ENCODE measurements around the gene SPAAR. TPM values are rescaled to one million over a fixed set of nuclear protein-coding genes. Genes with fewer than 3 reads are reported as not detected.
"Not testable (repeated sequence)": the region's sequence is repeated elsewhere in the genome, so short reads cannot be mapped to it uniquely, and the experiment has no call there.

The SPAAR gene
- polyA plus RNA-seq, 10 donors: 1.0 to 2.9 (median 1.7) TPM

DNA sequence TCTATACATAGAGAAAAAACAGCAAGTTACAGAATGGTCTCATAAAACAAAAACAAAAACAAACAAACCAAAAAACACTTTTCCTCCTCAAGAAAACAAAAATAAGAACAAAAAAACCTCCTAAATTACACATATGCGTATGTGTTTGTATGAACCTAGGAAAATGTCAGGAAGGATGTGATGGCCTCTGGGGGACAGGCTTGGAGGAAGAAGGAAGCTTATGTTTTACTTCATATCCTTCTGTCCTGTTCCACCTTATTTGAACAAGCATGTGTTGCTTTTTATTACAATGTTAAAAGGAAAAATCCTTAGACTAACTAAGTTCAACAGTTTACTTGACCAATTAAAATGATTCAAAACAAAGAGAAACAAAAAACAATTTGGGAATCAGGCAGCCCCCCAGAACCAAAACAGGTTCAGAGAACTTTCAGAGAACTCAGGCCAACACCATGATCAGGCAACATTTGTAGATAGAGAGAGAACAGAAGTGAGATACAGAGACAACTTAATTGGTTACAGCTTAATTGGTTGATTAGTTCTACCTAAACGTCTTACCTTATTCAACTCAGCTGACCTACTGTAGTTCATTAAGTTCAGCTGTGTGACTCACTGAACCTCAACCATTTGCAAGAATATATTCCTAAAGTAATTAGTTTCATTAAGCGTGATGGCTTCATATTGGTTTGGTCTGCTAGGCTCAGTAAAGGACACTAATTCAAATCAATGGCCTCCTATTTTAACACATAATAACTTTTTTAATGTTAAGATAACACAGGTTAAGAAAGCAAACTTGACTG lies 10.1 kb downstream of the SPAAR start:
- DNase-seq: peak in 1 of 3 donors; percentile 42

DNA sequence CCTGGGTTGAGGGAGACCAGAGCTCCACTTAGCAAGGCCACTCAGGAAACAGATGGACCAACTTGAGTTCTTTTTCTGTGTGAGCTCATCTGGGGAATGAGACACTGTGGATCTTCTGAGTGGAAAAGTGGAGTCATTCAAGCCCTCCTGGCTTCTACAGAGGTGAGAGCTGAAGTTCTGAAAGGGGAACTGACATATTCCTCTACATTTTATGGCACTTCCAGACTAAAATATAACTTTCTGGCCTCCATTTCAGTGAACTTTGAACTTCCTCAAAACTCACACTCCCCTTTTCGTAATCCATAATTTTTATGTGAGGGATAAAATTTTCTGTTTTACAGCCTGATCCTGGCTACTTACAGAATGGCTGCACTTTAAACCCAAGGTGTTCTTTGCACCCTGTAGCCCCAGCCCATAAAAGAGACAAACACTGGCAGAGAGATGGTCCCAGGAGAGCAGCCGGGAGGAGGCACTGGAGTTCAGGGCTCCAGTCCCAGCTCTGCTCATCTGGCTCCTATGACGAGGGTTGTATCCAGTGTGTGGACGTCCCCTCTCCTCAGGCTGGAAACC lies 10.8 kb downstream of the SPAAR start:
- DNase-seq: peak in 1 of 3 donors; percentile 50

DNA sequence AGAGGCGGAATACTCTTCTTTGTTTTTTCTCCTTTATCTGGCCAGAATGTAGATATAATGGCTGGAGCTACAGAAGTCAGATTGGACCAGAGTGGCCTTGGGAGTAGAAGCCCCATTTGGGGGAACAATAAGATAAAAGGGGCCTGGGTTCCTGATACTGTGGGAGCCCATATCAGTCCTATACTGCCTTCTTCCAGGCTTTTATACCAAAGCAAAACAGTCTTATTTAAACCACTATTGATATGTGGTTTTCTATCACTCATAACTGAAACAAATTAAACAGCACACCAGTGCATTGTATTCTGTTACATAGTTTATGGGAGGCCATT lies 14.3 kb downstream of the SPAAR start:
- DNase-seq: no peak

DNA sequence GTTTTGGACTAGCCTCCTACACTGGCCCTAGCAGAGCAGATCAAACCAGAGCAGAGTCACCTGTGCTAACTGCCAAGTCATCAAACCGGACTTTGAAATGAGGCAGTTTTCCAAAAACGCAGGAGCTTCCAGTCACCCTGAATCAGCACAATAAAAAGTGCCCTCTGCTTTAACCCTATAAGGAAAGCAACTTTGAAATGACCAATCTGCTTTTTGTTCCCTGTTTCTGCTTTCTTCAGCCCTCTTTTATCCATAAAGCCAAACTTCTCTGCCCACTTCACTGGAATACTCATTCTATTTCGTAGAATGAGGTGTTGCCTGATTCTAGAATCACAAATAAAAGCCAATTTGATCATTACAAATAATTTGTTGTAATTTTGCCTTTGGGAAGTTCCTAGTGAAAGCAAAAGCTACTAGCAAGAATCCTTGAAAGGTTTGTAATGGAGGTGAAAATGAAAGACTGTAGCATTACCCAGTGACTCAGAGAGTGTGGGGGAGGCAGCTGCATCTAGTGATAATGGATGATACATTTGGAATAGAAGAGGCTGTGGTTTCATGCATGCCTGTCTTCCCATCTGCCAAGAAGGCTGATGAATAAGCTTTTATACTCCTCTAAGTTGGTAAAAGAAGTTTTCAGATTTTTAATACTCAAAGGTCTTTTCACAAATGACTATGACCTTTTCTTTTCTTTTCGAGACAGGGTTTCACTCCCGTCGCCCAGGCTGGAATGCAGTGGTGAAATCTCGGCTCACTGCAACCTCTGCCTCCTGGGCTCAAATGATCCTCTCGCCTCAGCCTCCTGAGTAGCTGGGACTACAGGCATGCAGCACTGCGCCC lies 14.9 kb downstream of the SPAAR start:
- peak in 1 of 3 donors; percentile 90 for DNase-seq

DNA sequence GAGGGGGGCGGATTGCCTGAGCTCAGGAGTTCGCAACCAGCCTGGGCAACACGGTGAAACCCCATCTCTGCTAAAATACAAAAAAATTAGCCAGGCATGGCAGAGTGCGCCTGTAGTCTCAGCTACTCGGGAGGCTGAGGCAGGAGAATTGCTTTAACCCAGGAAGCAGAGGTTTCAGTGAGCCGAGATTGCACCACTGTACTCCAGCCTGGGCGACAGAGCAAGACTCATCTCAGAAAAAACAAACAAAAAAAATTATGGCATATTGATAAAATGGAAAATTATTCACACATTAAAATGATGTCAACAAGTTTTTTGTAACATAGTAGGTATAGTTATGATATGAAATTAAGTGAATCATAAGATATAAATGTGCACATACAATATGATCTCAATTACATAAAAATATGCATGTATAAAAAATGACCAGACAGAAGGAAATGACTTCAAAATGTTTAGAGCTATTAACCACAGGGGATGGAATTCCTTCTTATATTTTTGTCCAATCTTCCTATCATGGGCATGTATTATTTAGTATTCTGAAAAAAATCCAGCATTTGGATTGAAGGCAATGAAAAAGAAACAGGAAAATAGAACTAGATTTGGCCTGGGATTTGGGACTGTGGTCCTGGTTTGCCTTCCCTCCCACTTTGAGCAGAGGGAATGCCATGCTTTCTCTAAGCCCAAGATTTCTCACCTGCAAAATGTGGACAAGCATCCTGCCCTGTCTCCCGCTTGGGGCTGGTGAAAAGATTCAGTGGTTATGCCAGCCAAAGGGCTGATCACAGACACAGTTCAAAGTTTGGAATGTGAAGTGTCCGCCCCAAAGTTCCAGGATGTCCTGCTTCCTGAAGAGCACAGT lies 19.5 kb downstream of the SPAAR start:
- DNase-seq: peak in 1 of 3 donors; percentile 34

DNA sequence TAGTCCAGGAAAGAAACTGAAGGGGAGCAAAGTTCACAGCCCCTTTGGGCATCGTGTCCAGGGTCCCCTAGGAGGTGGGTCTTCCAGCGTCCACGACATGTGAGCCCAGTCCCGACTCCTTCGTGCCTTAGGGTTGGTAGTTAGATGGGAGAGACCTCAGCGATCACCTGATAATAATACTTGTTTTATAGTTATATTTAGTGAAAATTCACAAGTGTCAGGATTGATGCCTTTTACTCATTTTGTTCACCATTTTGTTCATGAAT lies 20.1 kb downstream of the SPAAR start:
- no peak for DNase-seq

DNA sequence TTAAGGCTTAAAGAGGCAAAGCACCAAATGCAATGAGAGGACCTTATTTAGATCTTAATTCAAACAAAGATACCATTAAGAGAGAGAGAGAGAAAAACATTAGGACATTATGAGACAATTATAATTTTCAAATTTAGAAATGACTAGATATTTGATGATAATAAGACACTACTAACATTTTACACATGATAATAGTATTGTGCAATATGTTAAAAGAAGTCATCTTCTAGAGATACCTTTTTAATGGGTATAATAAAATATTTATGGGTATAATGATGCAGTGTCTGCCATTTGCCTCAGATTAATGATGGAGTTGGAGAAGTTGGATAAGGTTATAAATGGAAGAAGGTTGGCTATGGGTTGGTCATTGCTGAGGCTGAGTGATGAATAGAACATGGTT lies 21.2 kb downstream of the SPAAR start:
- DNase-seq: no peak

DNA sequence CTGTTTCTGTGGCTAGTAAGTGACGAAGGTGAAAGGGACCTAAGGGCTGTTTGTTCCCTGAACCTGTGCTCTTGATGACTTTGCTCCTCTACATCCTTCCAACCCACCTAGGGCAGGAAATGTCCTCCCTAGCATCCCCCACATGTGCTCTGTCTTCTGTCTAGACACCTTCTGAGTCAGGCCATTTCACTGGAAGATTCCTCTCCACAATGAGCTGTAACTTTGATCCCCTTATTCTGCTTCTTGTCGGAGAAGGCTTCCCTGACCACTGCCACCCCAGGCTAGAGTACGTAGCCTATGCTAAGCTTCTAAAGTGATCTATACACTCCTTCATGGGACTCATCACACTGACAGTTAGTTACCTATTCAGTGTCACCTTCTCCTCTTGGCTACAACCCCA lies 21.7 kb downstream of the SPAAR start:
- DNase-seq: no peak

DNA sequence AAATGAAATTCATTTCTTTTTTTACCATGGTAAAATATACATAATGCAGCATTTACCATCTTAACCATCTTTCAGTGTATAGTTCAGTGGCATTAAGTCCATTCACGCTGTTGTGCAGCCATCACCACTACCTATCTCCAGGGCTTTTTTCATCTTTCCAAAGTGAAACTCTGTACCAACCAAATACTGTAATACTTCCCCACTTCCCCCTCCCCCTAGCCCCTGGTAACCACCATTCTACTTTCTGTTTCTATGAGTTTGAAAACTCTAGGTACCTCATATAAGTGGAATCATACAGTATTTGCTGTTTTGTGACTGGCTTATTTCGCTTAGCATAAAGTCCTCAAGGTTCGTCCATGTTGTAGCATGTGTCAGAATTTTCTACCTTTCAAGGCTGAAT lies 23.4 kb downstream of the SPAAR start:
- DNase-seq: no peak

DNA sequence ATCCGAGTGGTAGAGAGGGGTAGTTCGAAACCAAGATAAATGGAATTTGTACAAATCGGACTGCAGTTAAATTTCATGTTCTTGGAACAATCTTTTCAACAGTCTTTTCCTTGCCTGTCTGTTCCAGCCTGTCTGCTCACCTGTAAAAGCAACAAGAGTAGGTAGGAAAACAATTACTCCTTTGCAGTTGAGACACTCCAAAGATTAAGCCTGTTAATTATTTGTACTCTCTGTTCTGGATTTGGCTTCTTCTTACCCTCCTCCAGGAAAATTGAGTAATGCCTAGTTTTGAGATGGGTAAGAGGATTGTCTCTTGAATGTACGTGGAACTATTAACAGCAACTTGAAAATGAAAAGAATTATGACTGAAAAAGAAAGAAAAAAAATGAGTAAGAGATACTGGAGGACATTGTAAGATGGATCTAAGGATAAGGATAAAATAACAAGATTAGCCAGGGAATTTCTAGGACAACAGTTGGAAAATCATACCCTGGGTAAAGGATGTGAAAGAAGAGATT lies 24.3 kb downstream of the SPAAR start:
- no peak for DNase-seq

DNA sequence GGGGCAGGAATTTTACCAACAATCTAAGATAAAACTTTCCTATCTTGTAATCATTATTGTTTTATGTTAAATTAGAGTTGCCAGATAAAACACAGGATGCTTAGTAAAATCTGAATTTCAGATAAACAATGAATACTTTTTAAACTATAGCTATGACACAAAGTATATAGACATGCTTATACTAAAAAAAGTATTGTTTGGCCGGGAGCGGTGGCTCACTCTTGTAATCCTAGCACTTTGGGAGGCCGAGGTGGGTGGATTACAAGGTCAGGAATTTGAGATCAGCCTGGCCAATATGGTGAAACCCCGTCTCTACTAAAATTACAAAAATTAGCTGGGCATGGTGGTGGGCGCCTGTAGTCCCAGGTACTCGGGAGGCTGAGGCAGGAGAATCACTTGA lies 24.8 kb downstream of the SPAAR start:
- DNase-seq: not testable (repeated sequence)

DNA sequence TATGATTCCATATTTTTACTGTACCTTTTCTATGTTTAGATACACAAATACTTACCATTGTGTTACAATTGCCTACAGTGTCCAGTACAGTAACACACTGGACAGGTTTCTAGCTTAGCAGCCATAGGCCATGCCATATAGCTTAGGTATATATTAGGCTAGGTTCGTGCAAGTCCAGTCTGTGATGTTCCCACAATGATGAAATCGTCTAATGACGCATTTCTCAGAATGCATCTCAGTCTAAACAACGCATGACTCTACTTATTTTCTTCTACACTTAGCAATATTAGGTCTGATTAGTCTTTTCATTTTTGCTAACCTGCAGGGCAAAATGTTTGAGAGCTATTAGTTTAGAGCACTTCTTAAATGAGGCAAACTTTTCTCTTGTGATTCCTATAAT lies 26.0 kb downstream of the SPAAR start:
- no peak for DNase-seq

DNA sequence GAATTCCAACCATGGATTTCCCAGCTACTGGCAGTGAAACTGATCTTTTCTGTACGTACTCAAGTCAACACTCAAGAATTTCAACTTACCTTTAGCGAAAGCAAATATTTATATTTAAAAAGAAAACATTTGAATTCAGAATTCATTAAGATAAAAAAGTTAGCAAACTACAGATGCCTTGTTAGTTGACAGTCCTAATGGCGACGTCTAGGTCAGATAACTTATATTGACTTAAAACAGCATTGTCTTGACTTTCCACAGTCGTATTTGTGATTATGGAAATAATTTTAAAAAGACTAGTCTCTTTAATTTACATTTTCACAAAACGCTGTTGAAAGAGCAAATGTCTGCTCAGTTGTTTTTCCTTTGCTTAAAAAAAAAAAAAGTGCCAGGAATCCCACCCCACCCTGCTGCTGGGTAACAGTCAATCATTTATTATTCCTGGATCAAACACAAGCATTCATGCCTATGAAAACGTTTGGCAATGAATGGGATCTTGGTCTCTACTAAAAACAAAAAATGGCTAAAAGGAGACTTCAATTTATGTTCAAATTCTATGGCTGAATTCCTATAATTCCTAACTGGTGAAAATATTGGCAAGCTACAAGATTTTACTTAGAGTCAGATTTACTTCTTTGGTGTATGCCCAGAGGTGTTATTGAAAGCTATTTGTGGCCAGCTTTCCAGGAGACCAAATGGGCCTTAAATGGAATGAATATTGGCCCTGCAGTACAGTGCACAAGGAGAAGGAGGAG lies 26.6 kb downstream of the SPAAR start:
- peak in 1 of 3 donors; percentile 79 for DNase-seq

DNA sequence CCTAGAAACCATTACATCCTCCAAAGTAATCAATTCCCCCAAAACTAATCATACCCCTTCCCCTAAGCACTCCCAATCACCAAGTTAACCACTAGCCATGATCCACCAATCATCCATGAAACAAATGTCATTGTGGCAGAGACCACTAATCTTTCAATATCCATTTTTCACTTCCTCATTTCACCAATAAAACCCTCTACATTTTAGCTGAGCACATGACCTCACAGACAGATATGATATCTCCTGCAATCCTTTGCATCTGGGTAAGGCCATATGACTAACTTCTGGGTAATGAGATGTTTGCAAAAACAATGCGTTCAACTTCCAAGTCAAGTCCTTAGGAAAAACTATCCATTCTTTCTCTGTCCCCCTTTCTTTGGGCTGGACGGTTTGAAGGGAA lies 27.9 kb downstream of the SPAAR start:
- no peak for DNase-seq

DNA sequence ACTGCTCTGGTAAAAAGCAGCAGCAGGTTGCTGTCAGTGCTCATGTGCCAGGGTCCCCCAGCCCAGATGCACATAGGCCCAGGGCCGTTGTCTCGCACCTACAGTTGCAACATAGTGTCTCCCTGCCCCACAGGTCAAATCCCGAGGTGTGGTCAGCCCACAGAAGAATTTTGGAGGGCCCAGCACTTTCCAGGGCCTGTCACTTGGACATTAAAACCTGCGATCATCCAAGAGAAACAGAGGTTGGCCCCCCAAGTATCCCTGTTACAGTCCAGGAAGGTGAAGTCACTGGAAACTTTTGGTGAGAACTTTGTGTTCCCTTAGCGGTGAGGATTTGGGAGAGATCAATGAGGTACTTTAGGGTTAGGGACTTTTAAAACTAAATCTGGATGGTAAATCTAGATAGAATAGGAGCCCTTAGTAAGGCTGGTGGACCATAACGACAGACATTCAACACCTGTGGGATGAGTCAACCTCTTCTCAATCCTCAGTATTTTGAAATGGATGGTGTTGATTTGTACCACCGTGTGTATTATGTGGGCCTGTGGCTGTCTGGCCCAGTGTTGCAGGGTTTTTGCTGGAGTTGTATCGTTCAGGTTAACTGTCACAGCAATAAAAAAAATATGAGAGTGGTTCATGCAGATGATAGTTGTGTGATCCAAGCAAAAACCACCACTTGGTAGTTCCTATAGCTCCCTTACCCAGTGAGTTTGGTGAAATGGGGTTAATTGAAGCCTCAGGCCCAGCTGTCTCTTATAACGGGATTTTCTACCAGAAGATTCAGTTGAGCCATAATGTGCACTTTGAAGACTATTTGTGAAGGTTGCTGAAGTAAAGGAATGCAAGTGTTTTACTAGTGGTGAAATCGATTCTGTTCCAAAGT lies 29.4 kb downstream of the SPAAR start:
- DNase-seq: no peak

DNA sequence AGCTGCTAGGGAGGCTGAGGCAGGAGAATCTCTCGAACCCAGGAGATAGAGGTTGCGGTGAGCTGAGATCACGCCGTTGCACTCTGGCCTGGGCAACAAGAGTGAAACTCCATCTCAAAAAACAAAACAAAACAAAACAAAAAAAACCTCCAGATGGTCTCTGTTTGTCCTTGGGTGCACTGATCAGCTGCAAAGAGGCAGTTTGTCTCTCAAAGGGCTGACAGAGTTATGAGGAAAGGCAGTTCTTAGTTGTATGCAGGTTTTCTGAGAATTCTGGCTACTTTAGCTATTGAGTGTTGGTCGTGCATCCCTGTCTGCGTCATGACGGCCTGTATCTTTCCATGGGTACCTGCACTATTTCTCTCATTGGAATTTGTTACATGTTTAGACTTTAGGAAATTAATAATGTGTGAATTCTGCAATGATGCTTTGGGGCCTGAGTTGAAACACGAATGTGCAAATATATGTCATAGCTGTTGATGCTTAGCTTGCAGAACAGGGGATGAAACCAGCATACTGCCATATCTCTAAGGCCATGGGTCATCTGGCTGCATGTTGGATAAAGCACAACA lies 30.5 kb downstream of the SPAAR start:
- no peak for DNase-seq

DNA sequence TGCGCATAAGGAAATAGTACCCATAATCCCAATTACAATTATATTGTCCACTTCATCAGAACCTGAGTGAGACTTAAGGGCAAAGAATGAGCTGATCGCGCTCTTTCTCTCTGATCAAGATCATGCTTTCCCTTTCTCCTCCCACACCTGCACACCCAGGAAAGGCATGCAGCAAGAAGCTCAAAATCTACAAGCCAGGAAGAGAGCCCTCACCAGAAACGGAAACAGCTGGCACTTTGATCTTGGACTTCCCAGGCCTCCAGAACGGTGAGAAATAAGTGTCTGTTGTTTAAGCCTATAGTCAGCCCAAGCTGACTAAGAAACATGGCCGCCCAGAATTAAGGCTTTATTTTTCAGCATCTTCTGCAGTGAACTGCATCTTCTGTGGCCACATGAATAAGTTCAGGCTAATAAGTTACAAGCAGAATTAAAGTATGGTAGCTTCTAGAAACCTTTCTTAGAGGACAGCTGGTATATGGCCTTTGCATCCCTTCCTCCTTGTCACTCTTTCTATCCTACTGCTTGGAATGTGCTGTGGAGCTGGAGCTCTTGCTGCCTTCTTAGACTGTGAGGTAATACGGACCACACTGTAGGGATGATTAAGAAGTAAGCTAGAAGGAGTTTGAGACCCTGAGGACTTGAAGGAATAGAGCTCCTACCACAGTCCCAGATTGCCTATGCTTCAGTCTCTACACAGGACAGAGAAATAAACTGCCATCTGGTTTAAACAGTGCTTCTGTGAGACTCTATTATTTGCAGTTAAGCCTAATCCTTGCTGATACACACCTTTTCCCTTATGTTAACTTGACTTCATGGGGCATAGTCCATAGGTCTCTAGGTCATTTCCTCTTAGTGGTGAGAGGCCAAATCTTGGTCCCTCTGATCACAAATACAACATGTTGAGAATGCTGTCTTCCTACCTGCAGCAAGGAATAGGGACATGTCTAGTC lies 31.4 kb downstream of the SPAAR start:
- no peak for DNase-seq

DNA sequence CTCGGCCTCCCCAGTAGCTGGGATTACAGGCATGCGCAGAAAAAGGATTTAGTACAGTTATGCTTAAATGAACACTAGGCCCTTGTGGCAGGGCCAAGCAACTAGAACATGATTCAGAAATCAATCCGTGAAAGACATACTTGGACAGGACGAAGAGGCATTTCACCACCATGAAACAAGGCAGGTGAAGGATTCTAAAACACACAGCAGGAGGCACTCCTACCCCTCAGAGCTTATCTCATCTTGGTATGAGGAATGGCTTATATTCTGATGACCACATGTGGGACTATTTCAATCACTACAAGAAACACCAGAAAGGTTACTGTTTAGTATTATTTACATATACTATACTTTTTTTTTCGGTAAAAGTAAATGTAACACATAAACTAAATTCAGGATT lies 33.0 kb downstream of the SPAAR start:
- DNase-seq: no peak

DNA sequence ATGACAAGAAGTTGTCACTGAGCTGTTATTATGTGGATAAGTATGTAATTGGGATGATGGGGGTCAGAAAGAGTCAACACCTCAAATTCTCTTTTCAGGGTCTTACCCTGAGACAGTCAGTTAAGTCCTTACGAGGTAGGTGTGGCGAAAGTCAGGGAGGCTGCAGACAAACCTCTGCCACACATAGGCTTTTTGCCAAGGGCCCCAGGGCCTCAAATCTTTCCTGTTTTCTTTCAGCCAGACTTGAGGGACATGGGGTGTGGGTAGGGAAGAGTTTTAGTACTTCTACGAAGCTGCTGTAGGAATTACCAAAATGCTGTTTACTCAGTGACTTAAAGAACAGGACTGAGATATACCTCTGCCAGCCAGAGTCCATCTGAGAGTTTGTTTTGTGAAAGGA lies 34.9 kb downstream of the SPAAR start:
- DNase-seq: no peak
